Measurements from ENCODE around the gene CYP24A1.

Gene CYP24A1

DNA sequence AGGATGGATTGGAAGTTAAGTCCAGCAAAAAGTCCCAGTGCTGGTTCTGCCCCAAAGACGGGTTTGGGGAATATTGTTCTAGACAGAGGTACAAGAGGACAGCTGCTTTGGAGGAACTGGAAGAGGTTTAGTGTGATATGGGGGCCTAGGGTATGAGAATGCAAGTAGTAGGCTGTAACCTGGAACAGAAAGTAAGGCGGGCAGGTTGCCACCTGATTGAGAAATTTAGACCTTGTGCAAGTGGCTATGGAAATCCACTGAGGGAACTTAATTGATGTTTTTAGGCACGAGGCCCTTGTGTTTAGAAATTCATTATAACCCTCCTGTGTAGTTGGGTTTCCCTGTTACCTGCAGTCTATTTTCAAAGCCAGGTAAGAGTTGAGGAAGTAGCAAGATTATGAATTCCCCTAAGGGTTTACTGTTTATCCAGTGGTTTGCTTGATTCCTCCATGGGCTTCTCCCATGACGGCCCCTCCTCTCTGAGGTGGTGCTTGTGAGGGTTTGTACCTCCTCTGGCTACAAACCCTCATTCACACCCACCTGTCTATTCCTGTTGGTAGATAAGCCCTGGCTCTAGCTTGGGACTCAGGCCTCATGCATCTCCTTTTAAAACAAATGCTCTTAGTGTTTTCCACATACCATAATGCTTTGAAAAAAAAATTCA, 61.4 kb downstream of the CYP24A1 start:
- DNase-seq (ENCODE audit: low spot score): no peak

DNA sequence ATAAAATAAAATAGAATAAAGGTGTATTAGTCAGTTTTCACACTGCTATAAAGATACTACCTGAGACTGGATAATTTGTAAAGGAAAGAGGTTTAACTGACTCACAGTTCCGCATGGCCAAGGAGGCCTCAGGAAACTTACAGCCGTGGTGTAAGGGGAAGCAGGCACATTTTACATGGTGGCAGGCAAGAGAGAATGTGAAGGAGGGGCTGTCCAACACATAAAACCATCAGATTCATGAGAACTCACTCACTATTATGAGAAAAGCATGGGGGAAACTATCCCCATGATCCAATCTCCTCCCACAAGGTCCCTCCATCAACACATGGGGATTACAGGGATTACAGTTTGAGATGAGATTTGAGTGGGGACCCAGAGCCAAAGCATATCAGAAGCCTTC, 62.3 kb downstream of the CYP24A1 start:
- DNase-seq (ENCODE audit: low spot score): no peak

DNA sequence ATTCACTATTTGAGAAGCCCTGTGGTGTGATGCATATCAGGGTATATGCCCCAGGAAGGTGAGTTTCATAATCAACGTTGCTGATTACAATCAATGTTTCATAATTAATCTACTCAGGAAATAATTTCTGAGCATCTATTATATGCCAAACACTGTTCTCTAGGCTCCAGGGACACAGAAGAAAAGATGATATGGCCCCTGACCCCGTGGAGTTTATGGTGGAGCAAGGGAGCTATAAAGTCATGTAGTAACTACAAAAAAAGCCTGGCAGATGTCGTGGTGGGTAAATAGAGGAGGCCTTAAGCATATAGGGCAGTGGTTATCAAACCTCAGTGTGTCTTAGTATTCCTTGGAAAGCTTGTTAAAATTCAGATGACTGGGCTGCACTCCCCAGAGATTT, 63.3 kb downstream of the CYP24A1 start:
- DNase-seq (ENCODE audit: low spot score): no peak

GRCh38 chr20:54110041-54110440, 63.7 kb downstream of the CYP24A1 start:
- no peak for DNase-seq (ENCODE audit: low spot score)

DNA sequence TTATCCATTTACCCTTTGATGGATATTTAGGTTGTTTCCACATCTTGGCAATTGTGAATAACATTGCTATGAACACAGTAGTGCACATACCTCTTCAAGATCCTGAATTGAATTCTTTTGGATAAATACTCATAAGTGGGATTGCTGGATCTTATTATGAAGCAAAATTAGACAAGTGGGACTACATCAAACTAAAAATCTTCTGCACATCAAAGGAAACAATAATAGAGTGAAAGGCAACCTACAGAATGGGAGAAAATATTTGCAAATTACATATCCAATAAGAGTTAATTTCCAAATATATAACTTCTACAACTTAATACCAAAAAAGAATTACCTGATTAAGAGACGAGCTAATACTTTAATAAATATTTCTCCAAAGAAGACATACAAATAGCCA, 65.0 kb downstream of the CYP24A1 start:
- no peak for DNase-seq (ENCODE audit: low spot score)

- DNase-seq (ENCODE audit: low spot score): no peak
Observed at GRCh38 chr20:54108326-54108642, 65.5 kb downstream of the CYP24A1 start.

DNA sequence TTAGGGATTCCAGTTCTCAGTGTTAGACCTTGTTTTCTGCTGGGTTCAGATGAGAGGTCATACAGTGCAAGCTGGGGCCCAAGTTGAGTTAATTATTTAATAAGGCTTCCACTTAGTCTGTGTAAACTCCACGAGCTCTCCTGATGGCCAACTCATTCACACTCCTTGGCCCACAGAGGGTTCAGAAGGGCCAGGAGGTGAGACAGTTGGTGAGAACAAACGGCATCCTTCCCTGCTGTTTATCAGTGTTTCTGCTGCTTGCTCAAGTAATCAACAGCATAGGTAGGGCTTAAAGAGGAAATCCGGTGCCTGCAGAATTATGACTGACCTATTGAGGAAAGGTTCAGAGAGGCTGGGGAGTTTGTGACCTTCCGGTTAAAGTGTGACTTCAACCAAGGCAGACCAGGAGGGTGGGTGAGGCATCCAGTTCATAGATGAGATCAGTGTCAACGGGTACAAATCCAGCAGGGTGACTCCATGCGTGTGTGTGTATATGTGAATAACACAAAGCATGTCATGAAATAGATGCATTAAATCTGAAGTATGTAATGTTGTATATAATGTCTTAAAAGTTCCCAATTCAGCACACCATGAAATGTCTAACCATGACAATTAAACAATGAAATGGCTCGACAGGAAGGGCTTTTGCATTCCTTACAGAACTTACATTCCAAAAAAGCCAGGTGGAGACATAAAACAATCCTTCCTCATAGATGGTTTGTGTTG, 66.0 kb downstream of the CYP24A1 start:
- no peak for DNase-seq (ENCODE audit: low spot score)

DNA sequence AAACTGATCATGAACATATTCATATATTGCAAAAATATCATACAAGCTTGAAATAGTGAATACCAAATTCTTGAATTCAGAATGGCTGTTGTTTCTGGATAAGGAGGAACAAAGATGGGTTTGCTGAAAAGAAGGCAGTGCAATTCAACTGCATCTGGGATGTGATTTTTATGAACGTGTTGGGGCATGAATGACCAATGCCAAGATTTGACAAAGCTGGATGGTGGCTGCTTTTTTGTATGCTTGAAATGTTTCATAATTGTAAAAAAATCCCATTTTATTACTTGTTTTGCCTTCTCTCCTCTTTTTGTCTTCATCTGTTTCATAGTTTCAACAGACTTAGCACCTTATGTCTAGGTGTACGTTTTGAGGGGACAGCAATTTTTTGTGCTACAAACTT, 66.6 kb downstream of the CYP24A1 start:
- DNase-seq (ENCODE audit: low spot score): no peak

DNA sequence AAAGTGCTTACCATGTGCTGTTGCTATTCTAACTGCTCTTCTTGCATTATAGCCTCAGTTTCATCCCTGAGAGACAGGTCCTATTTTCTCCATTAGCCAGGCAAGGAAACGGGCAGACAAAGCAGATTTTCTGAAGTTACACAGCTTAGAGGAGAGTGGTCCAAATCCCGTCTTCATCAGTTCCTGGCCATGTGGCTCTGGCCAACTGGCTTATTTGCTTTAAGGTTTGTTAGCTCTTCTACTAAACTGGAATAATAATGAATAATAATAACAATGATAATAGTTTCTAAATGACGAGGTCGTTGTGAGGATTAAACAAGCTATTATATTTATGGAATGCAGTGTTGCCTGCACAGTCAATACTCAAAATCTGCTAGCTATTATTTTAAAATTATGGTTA, 67.6 kb downstream of the CYP24A1 start:
- no peak for DNase-seq (ENCODE audit: low spot score)

GRCh38 chr20:54105653-54106052, 68.1 kb downstream of the CYP24A1 start:
- DNase-seq (ENCODE audit: low spot score): no peak

DNA sequence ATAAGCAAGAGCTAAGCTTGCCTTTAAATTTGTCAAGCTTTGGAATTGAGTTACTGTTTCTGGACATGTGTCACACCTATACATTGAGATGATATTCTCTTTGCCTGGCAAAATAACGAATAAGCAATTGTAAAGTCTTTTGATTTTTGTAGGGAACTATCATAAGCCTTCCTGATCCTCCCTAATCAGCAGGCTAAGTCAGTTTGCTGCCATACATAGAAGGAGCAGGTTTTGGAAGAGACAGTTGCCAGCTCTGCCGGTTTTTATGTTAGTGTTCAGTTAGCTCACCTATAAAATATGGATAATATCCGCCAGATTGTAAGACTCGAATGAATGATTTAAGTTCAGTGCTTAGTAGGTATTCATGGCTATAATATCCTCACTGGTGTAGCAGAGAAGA, 69.0 kb downstream of the CYP24A1 start:
- DNase-seq (ENCODE audit: low spot score): no peak

- DNase-seq (ENCODE audit: low spot score): no peak
Observed at GRCh38 chr20:54103762-54104600, 69.8 kb downstream of the CYP24A1 start.
